Stomach (tissue), 4 donors: ENCODE measurements around the gene LPIN3.

Source experiments
- POLR2A ChIP-seq, 4 donors: fragments of 450-650 bp; IDR thresholded peaks; one replicate each; pipeline ENCODE4 v1.6.1; 2016; ENCODE audit warnings: antibody characterized with exemption in 4 of 4, control low read depth in 2 of 4, mild to moderate bottlenecking in 1 of 4, moderate library complexity in 1 of 4
- POLR2AphosphoS5 ChIP-seq, 3 donors: sonication (generic); formaldehyde crosslinking; IDR thresholded peaks; one replicate each; pipeline ENCODE4 v1.6.1; 2016; ENCODE audit warnings: antibody characterized with exemption in 3 of 3
- TF ChIP-seq, protein P1 (sequence below), 7 experiments: fragments of 450-650 bp in 4 of 7; fragments of 200-600 bp in 3 of 7; sonication (generic) in 3 of 7; IDR thresholded peaks; one replicate each; pipeline ENCODE4 v1.5.1; 2016 to 2019; ENCODE audit warnings: antibody characterized with exemption in 7 of 7, control low read depth in 2 of 7, mild to moderate bottlenecking in 1 of 7

DNA sequence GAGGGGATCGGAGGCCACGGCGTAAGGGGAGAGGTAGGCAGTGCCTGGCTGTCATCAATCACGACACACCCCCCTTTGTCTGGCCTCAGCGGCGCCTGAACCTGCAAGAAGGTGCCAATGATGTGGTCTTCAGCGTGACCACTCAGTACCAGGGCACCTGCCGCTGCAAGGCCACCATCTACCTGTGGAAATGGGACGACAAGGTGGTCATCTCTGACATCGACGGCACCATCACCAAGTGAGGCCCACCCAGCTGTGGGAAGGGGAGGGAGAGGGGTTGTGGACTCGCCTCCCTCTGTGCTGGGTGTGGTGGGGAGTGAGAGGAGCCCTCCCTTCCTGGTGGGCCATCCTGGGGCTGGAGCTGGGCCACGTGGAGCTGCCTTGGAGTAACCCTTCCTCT, 16.3 kb downstream of the LPIN3 start:
- TF ChIP-seq, protein P1, sequence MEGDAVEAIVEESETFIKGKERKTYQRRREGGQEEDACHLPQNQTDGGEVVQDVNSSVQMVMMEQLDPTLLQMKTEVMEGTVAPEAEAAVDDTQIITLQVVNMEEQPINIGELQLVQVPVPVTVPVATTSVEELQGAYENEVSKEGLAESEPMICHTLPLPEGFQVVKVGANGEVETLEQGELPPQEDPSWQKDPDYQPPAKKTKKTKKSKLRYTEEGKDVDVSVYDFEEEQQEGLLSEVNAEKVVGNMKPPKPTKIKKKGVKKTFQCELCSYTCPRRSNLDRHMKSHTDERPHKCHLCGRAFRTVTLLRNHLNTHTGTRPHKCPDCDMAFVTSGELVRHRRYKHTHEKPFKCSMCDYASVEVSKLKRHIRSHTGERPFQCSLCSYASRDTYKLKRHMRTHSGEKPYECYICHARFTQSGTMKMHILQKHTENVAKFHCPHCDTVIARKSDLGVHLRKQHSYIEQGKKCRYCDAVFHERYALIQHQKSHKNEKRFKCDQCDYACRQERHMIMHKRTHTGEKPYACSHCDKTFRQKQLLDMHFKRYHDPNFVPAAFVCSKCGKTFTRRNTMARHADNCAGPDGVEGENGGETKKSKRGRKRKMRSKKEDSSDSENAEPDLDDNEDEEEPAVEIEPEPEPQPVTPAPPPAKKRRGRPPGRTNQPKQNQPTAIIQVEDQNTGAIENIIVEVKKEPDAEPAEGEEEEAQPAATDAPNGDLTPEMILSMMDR (IDR thresholded peaks at IDR 0.05), result no peak
- no peak for TF ChIP-seq POLR2A (IDR thresholded peaks at IDR 0.05)
- no peak for TF ChIP-seq POLR2AphosphoS5 (IDR thresholded peaks at IDR 0.05)
